Fibroblast of skin of right biceps (primary cell): ENCODE measurements around the gene FAM168B.
"Not testable (repeated sequence)": the region's sequence is repeated elsewhere in the genome, so short reads cannot be mapped to it uniquely, and the experiment has no call there.

Experiments used
- DNase-seq: peaks from one replicate; pipeline ENCODE4 v3.0.0-alpha.2; 2013

Gene FAM168B, protein sequence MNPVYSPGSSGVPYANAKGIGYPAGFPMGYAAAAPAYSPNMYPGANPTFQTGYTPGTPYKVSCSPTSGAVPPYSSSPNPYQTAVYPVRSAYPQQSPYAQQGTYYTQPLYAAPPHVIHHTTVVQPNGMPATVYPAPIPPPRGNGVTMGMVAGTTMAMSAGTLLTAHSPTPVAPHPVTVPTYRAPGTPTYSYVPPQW

DNA sequence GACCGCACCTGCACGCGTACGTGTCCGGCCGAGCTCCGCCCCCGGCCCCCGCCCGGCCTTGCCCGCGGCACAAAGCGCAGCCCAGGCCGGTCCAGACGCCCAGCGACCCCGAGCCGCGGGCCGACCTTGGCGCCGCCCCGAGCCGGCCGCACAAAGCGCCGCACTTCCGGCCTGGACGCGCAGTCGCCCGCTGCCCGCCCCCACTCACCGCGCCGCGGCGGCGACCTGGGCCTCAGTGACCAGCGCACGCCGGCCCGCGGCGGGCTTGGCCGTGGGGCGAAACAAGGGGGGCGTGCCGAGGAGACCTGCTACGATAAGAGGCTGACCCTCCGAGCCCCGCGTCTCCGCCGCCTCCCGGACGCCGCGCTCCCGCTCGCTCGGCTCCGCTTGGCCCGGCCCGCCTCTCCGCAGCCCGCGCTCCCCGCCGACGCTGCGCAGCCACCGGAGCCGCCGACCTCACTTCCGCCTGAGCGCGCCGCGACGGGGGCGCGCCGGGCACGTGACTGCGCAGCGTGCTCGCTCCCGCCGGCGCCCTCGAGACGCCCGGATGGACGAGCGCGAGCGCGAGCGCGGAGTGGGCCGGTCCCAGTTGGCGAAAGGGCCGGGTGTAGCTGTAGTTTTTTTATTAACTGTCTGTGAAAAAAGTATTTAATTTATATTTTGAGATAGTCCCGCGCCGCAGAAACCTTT lies at the start of gene FAM168B:
TSS of gene FAM168B (minus strand) at position 455 of the 690 bp plus-strand sequence. CDS start 10,814 bp downstream, outside the sequence.
- DNase-seq = peak; percentile 91

DNA sequence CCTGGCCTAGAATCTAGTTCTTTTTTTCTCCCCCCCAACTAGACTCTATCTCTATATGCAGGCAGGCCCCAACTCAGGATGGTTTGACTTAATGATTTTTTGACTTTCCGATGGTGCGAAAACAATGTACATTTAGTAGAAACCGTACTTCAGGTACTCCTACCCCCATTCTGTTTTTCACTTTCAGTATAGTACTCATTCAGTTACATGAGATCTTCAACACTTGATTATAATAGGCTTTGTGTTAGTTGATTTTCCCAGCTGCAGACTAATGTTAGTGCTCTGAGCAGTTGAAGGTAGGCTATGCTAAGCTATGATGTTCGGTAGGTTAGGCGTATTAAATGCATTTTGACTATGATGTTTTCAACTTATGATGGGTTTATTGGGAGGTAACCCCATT lies 49.6 kb upstream of the FAM168B start:
- no peak for DNase-seq

DNA sequence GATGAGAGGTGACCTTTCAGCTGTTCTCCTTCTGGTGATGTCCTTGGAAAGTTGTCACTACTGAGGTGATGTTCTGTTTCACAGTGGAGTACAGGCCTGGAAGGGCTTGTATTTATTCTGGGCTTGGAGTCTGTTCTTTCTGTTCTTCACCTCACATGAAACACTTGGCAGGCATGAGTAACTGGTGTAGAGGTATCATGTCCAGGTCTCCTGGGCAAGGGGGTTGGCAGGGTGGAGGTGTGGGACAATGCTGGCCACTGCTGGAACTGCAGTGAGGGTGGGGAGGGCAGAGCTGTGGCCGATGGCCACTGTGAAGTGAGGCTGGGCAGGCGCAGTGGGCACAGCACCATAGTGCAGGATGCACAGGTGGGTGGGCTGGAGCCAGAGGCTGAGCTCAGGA lies 47.3 kb upstream of the FAM168B start:
- DNase-seq = no peak

DNA sequence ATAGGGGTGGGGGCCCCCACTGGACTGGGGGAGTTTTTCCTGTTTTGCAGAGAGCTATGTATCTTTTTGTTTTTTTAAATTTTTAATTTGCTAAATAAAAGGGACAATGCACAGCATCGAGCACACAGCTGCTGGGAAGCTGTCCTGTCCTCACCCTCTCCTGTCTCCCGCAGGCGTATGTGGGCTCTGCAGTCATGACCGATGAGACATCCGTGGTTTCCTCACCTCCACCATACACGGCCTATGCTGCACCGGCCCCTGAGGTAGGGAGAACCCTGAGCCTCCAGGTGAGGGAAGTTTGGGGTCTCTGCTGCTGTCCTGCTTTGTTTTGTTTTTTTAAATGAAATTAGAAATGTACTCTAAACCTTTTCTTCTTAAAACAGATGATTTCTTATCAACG lies 39.5 kb upstream of the FAM168B start:
- no peak for DNase-seq

DNA sequence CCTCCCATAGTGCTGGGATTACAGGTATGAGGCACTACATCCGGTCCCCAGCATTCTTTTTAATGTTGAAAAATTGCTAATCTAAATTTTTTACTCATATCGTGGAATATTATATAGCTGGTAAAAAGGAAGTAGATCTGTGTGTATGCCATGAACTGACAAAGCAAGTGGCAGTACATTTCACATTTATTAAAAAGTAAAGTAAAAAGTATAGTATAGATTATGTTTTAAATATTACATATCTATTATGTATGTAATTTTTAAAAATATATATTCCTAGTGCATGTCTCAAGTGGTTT lies 37.0 kb upstream of the FAM168B start:
- no peak for DNase-seq

DNA sequence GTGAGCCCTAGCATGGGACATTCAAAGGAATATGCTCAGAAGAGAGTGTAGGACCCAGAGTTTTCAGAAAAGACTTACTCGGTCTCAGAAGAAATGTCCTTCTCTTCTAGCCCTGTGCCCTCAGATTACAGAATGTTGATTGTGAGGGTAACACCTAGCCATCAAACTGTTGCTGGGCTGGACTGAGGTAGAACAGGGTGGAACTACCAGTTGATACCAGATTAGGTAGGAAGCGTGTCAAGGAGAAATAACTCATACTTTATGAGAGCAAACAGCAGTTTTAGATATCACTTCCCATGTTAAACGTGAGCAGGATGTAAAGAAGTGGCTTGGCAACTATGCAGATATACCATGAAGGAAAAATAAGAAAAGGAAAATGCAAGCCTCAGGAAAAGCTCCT lies 34.7 kb upstream of the FAM168B start:
- DNase-seq = no peak

DNA sequence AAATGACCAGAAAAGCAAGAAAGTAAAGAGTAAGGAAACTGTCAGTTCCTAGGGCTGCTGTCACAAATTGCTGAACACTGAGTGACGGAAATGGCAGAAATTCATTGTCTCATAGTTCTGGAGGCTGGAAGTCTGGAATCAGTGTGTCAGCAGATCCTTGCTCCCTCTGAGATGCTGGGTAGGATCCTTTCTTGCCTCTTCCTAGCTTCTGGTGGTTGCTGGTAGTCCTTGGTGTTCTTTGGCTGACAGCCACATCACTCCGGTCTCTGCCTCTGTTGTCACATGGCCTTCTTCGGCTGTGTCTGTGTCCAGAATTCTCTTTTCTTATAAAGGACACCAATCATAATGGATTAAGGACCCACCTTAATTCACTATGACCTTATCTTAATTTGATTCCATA lies 33.8 kb upstream of the FAM168B start:
- DNase-seq = no peak

DNA sequence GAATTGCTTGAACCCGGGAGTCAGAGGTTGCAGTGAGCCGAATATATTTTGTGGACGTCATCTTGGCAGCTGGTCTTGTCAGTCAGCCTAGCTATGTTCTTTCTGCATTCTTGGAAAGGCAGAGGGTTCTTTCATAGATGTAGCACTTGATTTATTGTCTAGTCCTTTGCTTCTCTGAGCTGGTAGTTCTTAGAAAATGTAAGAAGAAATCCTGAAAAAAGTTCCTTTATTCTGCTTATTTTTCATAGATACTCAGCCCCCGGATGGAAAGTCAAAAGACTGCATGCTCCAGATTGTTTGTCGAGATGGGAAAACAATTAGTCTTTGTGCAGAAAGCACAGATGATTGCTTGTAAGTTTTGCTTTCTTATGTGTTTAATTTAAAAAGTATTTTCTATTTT lies 33.2 kb upstream of the FAM168B start:
- DNase-seq = no peak

DNA sequence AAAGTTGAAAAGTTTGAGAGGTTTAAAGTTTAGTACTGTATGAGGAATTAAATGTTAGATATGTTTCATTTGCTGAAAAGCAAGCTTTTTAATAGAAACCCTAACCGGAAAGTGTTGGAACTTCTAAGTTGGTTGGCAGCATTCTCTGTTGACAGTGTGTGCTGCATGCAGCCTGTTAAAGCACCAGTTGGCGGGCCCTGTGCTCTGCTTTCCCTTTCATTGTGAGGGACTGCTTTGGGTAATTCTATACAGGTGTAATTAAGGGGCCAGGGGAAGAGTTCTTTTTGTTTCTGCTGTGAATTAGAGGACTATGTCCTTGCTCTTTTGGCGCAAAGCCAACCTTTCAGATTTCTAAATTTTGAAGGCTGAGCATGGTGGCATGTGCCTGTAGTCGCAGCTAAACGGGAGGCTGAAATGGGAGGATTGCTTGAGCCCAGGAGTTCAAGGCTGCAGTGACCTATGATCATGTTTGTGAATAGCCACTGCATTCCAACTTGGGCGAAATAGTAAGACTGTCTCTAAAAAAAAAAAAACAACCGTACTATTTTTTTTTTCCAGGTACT lies 32.0 kb upstream of the FAM168B start:
- no peak for DNase-seq

DNA sequence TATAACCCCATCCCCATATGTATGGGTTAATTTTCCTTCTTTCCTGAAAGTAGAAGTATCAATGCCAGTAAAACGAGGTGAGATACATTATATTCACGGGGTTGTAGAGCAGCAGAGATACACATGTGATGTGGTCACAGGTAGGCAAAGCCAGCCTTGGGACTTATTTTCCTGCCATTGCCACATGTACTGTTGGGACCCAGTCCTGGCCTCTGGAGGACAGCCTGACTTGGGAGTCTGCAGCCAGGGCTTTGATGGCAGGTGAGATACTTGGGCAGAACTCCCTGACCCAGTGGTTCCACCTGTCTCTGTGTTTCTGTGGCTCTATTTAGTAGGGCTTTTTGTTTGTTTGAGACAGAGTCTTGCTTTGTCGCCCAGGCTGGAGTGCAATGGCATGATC lies 29.9 kb upstream of the FAM168B start:
- DNase-seq = no peak

DNA sequence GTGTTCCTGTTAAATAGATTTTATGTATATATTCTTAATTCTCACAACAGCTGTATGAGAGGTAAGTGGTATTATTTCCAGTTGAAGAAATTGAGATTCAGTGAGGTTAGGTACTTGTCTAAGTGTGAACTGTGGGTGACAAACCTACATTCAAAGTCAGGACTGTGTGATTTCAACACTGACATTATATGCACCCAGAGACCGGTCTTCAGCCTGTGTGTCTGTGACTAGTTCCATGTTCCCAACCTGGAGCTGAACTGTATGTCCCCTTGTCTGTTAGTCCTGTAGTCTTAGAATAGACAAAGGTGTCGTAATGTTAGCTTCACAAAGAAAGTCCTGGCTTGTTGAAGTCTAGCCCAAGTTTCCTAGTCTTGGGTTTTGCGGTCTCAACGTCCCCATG lies 29.2 kb upstream of the FAM168B start:
- no peak for DNase-seq

DNA sequence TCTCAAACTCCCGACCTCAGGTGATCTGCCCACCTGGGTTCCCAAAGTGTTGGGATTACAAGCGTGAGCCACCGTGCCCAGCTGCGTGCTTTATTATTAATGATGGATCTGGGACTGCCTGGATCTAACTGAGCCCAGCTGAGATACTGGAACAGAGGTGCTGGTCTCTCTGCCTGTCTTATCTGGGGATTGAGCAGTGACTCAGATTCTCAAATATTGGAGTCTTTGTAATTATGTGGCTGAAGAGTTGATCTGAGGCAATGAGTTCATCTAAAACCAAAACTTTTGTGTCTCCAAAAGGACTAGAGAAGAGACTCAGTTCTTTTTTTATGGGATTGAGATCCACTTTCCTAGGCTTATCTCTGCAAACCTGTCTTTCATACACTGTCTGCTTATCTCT lies 28.2 kb upstream of the FAM168B start:
- DNase-seq = peak; percentile 1

DNA sequence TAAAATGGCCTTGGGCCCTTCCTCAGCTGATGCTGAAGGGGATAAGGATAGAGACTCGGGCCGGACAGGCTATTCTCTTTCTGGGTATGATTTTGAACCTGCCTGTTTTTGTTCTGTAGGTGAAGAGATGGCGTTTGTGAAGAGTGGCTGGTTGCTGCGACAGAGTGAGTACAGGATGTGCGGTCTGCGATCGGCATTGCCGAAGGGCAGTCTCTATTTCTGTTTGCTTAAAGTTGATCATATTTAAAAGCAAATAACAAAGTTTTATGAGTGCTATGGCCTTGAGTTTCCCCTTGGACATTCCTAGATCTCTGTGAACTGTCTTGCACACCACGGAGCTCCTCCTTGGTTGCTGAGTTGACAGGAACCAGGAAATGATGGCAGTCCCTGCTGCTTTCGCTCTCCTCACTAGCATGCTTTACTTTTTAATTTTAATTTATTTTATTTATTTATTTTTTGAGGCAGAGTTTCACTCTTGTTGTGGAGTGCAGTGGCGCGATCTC lies 27.6 kb upstream of the FAM168B start:
- DNase-seq = no peak

DNA sequence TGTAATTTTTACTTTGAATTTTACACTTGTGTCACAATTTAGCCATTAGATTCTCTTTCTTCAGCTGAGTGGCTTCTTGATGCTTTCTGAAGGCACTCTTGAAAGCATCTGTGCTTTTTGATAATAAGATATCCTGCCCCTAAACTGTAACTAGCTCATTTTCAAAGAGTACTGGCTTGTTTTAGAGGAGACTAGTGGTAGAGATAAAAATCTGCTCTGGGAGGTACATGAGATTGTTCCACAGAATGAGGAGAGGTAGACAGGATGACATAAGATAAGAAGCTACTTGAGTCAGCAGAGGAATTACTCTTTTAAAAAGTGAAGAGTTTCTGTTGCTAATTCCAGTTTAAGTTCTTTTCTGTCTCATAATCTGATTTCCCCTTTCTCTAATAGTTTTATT lies 22.5 kb upstream of the FAM168B start:
- no peak for DNase-seq

DNA sequence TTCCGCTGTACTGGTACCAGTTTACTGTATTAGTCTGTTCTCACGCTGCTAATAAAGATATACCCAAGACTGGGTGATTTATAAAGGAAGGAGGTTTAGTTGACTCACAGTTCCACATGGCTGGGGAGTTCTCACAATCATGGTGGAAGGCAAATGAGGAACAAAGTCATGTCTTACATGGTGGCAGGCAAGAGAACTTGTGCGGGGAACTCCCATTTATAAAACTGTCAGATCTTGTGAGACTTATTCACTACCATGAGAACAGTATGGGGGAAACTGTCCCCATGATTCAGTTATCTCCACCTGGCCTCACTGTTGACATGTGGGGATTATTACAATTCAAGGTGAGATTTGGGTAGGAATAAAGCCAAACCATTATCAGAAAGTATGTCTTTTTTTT lies 21.7 kb upstream of the FAM168B start:
- DNase-seq = not testable (repeated sequence)

DNA sequence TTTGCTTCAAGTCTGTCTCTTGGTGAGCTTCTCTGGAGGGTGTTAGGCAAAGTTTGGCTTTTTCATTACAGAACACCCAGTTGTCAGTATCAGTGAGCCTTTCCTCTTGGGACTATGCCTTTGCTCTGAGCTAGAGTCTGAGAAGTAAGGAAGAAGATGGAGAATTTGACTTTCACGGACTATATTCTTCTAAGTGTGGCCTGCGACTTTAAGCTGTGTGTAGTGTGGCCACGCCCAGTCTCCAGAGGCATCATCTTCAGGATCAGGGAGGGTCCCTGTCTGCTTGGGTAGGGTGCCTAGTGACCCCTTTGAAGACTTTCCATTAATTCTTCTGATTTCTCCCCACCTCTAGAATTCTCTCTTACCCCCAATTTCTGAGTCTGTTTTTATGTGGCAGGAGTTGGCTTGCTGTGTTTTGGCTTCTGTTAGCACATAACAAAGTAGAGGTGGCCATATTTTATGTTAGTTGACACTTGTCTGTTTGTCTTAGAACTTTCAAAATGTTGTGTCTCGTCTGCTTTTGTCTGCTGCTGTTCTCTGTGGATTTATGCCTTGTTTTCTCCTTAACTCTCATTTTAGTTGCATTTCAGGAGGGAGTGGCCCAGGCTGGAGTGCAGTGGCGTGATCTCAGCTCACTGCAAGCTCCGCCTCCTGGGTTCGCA lies 20.4 kb upstream of the FAM168B start:
- no peak for DNase-seq

DNA sequence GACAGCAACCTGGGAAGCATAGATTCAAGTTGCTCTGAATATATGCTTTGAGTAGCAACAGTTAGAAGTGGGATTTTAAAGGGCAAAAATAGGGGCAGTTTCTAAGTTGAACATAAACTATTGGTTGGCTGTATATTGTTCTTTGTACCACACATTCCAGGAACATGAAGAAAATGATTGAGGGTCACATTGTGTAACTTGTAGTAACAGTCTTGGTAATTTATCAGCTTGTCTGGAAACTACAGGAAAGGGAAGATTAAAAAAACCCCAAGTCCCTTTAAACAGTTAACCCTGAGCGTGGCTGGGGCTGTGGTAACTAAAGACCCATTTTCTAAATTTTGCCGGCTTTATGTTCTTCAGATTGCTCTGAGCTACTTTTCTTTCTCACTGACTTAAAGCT lies 19.3 kb upstream of the FAM168B start:
- no peak for DNase-seq

DNA sequence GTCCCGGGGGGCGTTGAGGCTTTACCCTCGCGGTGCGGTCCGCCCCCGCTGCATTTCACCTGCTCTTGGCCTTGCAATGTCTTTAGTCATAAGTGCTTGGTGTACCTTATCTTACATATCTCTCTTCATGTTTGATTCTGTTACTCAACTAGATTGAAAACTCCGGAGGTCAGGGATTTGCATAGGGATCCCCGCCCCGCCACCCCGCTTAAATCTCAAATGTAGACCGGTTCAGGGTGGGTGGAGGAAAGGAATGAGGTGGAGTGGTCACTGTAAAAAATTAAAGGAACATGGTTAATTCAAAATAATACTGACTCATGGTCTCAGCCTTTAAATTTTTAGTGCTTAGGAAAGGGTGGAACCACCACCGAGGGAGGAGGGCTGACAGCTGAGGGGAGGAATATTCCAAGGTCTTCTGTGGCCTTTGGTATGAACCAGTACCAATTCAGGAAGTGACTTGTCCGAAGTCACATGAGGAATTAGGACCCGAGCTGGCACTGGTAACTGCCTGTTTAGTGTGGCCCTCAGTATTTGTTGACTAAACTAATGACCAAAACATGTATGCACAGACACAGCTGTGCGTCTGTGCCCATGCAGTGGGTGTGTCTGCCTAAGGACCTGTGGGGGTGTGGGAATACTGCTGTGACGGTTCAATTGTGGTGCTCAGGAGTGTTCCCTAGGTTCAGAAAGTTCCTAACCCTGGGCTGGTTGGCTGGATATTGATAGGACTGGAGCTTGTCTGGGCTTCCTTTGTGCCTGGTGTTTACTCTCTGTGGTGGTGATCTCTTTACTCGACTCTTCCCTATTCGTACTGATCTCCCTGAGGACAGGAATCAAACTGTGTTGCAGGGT lies 12.9 kb upstream of the FAM168B start:
- peak; percentile 41 for DNase-seq

DNA sequence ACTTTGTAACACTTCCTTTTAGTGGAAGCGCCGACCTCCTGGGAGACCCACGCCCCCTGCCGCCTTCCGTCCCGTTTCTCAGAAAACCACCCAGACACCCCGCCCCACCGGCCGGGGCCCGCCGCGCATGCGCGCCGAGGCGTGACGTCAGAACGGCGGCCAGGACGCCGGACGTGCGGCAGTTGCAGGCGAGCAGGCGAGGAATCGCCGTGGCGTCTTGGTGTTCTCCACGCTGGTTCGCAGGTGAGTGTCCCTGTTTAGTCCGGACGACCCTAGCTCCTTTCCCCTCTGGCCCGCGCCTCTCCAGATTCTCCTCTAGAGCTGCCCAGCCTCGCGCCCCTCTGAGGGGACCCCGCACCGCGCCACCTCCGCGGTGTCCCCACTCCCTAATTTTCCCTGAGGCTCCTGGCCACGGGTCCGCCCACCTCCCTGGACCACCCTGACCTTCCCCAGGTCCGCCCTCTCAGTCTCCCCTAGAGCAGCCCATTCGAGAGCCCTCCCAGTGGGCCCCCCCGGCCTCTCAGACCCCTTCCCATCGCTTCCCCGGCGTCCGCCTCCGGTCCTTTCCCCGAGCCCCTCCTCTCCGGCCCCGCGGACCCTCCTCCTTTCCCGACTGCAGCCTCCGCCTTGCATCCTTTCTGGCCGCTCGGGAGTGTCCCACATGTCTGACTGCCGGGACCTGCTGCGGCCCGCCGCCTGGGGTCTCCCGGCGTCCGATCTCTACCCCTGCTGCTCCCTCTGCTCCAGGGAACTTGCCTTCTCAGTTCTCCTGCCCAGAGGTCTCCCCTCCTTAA lies 12.1 kb upstream of the FAM168B start, which contains the start of gene PLEKHB2:
TSS of gene PLEKHB2 (plus strand) at position 181 of the 794 bp plus-strand sequence. CDS start 15,606 bp downstream, outside the sequence.
- DNase-seq = peak; percentile 90

DNA sequence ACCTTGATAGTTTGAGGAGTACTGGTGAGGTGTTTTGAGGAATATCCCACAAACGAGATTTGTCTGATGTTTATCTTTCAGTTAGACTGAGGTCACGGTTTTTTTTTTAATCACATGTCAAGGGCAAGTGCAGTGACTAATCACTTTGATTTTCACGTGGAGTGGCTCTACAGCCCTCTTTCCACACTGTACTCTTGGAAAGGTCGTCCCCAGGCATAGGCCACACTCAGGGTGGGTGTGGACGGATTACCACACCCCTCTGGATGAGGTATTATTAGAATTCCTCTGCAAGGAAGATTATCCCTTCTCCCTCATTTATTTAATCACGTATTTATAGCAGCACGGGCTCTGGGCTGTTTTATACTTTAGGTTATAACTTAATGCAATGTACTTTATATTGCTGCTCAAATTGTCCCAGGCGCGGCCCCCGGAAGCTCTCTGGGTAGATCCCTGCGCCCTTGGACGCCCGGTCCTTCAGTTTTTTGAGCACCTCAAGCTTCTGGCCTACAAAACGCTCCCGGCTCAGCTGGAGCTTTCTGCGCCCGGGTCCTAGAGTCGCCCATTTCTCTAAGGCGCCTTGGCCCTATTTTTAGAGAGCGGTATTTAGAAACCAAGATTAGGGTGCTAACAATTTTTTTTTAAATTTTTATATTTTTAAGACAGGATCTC lies 11.4 kb upstream of the FAM168B start:
- peak; percentile 56 for DNase-seq

DNA sequence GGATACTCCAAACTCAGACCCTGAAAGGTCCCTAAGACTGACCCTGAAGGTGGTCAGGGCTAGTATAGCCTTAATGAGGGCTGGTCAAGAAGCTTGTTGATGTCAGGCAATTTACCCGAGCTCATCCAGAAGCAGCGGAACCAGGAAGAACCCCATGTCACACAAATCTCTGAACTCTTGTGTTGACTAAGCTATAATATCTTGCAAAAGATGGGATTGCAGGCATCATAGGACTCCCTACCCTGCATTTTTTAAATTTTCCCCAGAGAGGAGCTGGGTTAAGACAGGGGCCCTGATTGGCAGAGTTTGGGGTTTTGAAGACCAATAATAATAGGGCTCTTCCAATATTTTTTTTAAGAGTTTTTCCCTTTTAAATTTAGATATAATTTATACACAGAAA lies 9.9 kb upstream of the FAM168B start:
- no peak for DNase-seq
